HepG2 (cell line): ENCODE data around the gene SMIM1. TPM values are rescaled to one million over a fixed set of nuclear protein-coding genes. Genes with fewer than 3 reads are reported as not detected.

Experiments
- ATF7 ChIP-seq, 2 experiments: fragments of 450-650 bp in 1 of 2; sonication (generic) in 1 of 2; formaldehyde crosslinking in 1 of 2; IDR thresholded peaks; 2 replicates each; pipeline versions ENCODE4 v1.4.0 to v1.6.1; 2016 to 2020; ENCODE audit warnings: antibody characterized with exemption in 1 of 2, mild to moderate bottlenecking in 1 of 2, missing genetic modification reagents in 1 of 2
- CCAR2 ChIP-seq: fragments of 200-400 bp; formaldehyde crosslinking; optimal IDR thresholded peaks from 2 replicates; pipeline ENCODE3; 2018; ENCODE audit warnings: low read depth, mild to moderate bottlenecking, low read length, moderate library complexity
- JUND ChIP-seq: sonication (generic); formaldehyde crosslinking; IDR thresholded peaks from 2 replicates; pipeline ENCODE4 v1.8.0; 2022; ENCODE audit warnings: mild to moderate bottlenecking, missing genetic modification reagents
- KDM3A ChIP-seq: IDR thresholded peaks from 2 replicates; pipeline ENCODE4 v1.6.1; 2018; ENCODE audit warnings: low read depth, missing compliant biosample characterization
- KDM5B ChIP-seq: sonication (generic); formaldehyde crosslinking; IDR thresholded peaks from 2 replicates; pipeline ENCODE4 v1.4.0; 2020; ENCODE audit warnings: missing genetic modification reagents, mild to moderate bottlenecking, borderline replicate concordance
- KLF11 ChIP-seq: IDR thresholded peaks from 2 replicates; pipeline ENCODE4 v1.6.1; 2016; ENCODE audit warnings: missing compliant biosample characterization
- KLF16 ChIP-seq, 2 experiments: sonication (generic) in 1 of 2; formaldehyde crosslinking in 1 of 2; IDR thresholded peaks; 2 replicates each; pipeline versions ENCODE4 v1.6.1 to v1.8.0; 2016 to 2023; ENCODE audit warnings: missing genetic modification reagents in 2 of 2, missing compliant biosample characterization in 1 of 2
- MZF1 ChIP-seq: sonication (generic); formaldehyde crosslinking; IDR thresholded peaks from 2 replicates; pipeline ENCODE4 v1.8.1; 2023; ENCODE audit warnings: mild to moderate bottlenecking, missing genetic modification reagents, borderline replicate concordance
- NBN ChIP-seq: fragments of 450-650 bp; conservative IDR thresholded peaks from 2 replicates; pipeline ENCODE4 v1.6.1; 2017
- NONO ChIP-seq, 2 experiments: fragments of 450-650 bp in 1 of 2; sonication (generic) in 1 of 2; formaldehyde crosslinking in 1 of 2; IDR thresholded peaks in 1 of 2; conservative IDR thresholded peaks in 1 of 2; 2 replicates each; pipeline versions ENCODE4 v1.6.1 to v1.8.0; 2017 to 2022; ENCODE audit warnings: mild to moderate bottlenecking in 1 of 2, missing genetic modification reagents in 1 of 2, moderate library complexity in 1 of 2
- ONECUT2 ChIP-seq: sonication (generic); formaldehyde crosslinking; IDR thresholded peaks from 2 replicates; pipeline ENCODE4 v1.4.0; 2020; ENCODE audit warnings: missing genetic modification reagents
- PRPF4 ChIP-seq: fragments of 200-400 bp; formaldehyde crosslinking; IDR thresholded peaks from 2 replicates; pipeline ENCODE4 v1.6.1; 2016; ENCODE audit warnings: low read length, low read depth; ENCODE audit not compliant: poor library complexity, severe bottlenecking
- SKIL ChIP-seq: sonication (generic); formaldehyde crosslinking; IDR thresholded peaks from 2 replicates; pipeline ENCODE4 v1.8.0; 2022; ENCODE audit warnings: missing genetic modification reagents, mild to moderate bottlenecking, moderate library complexity, borderline replicate concordance
- SMC3 ChIP-seq: IDR thresholded peaks from 2 replicates; pipeline ENCODE4 v1.6.1; 2011; ENCODE audit warnings: low read length, improper control_type of control experiment
- SOX5 ChIP-seq: IDR thresholded peaks from 2 replicates; pipeline ENCODE4 v1.6.1; 2016; ENCODE audit warnings: borderline replicate concordance
- TP53 ChIP-seq: sonication (generic); formaldehyde crosslinking; conservative IDR thresholded peaks from 2 replicates; pipeline ENCODE4 v1.4.0; 2020; ENCODE audit warnings: missing genetic modification reagents
- ZNF225 ChIP-seq: sonication (generic); formaldehyde crosslinking; IDR thresholded peaks from 2 replicates; pipeline ENCODE4 v1.4.0; 2020; ENCODE audit warnings: mild to moderate bottlenecking, missing genetic modification reagents
- ZNF569 ChIP-seq: sonication (generic); formaldehyde crosslinking; IDR thresholded peaks from 2 replicates; pipeline ENCODE4 v1.5.0; 2020; ENCODE audit warnings: mild to moderate bottlenecking, missing genetic modification reagents, moderate library complexity, borderline replicate concordance
- ZNF619 ChIP-seq: sonication (generic); formaldehyde crosslinking; IDR thresholded peaks from 2 replicates; pipeline ENCODE4 v1.4.0; 2020; ENCODE audit warnings: mild to moderate bottlenecking, missing genetic modification reagents
- ZNF674 ChIP-seq: sonication (generic); formaldehyde crosslinking; IDR thresholded peaks from 2 replicates; pipeline ENCODE4 v1.5.0; 2020; ENCODE audit warnings: low read depth, mild to moderate bottlenecking, missing genetic modification reagents
- ZNF687 ChIP-seq: sonication (generic); formaldehyde crosslinking; IDR thresholded peaks from 2 replicates; pipeline ENCODE4 v1.5.1; 2020; ENCODE audit warnings: mild to moderate bottlenecking, missing genetic modification reagents, moderate library complexity
- polyA plus RNA-seq, 8 experiments: library from polyadenylated mRNA; depleted of rRNA in 3 of 8; stranded (reverse) in 7 of 8; unstranded in 1 of 8; fragments of >200 nt; fragmentation: Illumina TruSeq in 4 of 8; extraction: Trizol in 4 of 8; gene quantifications; 2 replicates each; pipeline versions ENCODE4 v1.2.1 to v1.2.3, GENCODE V29; 2011 to 2016; ENCODE audit warnings: low read depth in 4 of 8, missing spikeins in 1 of 8, mixed read lengths in 1 of 8; ENCODE audit not compliant: insufficient read depth in 1 of 8
- total RNA-seq, 5 experiments: library from RNA; depleted of rRNA; stranded (reverse); fragments of >200 nt; fragmentation: Illumina TruSeq; extraction: Trizol; gene quantifications; 2 replicates each; pipeline ENCODE4 v1.2.3, GENCODE V29; 2016; ENCODE audit warnings: low read depth in 1 of 5
- TF ChIP-seq, protein P1 (sequence below): sonication (generic); formaldehyde crosslinking; IDR thresholded peaks from 2 replicates; pipeline ENCODE4 v1.5.0; 2020; ENCODE audit warnings: missing genetic modification reagents

SMIM1 gene
- total and polyA plus RNA-seq, 2 of the 13 experiments (the other 11 are each of a cell fraction or from before 2014, with no cell fraction given) = 12.4 to 56.3 TPM

GRCh38 chr1:3796215-3797061 lies 23.9 kb downstream of the SMIM1 start, which contains the start of gene LRRC47 (continued):
- TF ChIP-seq ZNF687 = peak; percentile 75
- TF ChIP-seq ATF7 (IDR thresholded peaks at IDR 0.05) = no peak
- no peak for TF ChIP-seq ATF7 (CRISPR knock-in tag; IDR thresholded peaks at IDR 0.05)
- peak; percentile 37; the same call in 1 of the 2 replicates for TF ChIP-seq KDM3A (CRISPR knock-in tag)
- no peak for TF ChIP-seq CCAR2
- no peak for TF ChIP-seq ONECUT2 (CRISPR knock-in tag)
- peak; percentile 81 for TF ChIP-seq ZNF619
- TF ChIP-seq, protein P1, sequence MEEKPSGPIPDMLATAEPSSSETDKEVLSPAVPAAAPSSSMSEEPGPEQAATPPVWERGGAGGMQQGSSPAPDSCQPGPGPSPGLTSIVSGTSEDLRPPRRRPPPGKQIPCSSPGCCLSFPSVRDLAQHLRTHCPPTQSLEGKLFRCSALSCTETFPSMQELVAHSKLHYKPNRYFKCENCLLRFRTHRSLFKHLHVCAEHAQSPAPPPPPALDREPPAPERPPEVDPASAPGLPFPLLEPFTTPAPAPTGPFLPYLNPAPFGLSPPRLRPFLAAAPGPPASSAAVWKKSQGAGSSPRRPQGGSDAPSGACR (CRISPR knock-in tag) = 0 out of 2 replicates have a peak, but pooled peaks have one; percentile 72
- TF ChIP-seq SKIL (CRISPR knock-in tag) = peak; percentile 25; the same call in 1 of the 2 replicates
- no peak for TF ChIP-seq JUND (CRISPR knock-in tag)
- TF ChIP-seq KDM5B (CRISPR knock-in tag) = no peak; the same call in 1 of the 2 replicates
- TF ChIP-seq NBN = no peak
- no peak for TF ChIP-seq ZNF225
- no peak for TF ChIP-seq NONO (IDR thresholded peaks at IDR 0.05)
- TF ChIP-seq NONO (CRISPR knock-in tag; conservative IDR thresholded peaks at IDR 0.05) = peak; percentile 88
- no peak for TF ChIP-seq MZF1 (CRISPR knock-in tag)
- peak; percentile 55; the same call in 1 of the 2 replicates for TF ChIP-seq SOX5 (CRISPR knock-in tag)
- no peak for TF ChIP-seq TP53
- peak; percentile 28 to 98; a peak in 2 of 4 replicates for TF ChIP-seq KLF16 (CRISPR knock-in tag; IDR thresholded peaks at IDR 0.05)
- TF ChIP-seq PRPF4 = no peak
- no peak for TF ChIP-seq SMC3
- TF ChIP-seq ZNF674 (CRISPR knock-in tag) = no peak
- TF ChIP-seq KLF11 (CRISPR knock-in tag) = 0 out of 2 replicates have a peak, but pooled peaks have one; percentile 53
- no peak for TF ChIP-seq ZNF569 (CRISPR knock-in tag)
